Activated naive CD4-positive, alpha-beta T cell treated with anti-CD3 and anti-CD28 coated beads, Interleukin-2, amount 50 U/mL, for 16 hours (primary cell): ENCODE data around the gene MAP6.

Experiments
- DNase-seq: peaks from one replicate; pipeline ENCODE4 v3.0.0-alpha.2; 2020

The MAP6 gene

DNA sequence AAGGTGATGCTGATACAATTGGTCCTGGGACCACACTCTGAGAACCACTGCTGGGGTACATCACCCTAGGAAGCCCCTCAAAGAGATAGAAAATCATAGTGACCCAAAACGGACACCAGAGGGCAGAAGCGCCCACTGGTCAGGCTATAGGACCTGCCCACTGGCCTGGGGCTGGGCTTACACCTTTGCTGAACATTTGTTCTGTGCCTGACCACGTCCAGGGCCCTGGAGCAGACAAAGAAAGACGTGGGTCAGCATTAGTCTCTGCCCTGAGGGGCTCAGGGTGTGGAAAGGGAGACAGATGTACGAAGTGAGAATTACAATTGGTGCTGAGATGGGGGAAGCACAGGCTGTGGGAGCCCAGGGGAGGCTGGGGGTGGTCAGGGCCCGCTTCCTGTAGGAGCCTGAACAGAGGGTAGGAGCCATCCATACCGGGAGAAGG lies 121.2 kb downstream of the MAP6 start:
- DNase-seq = no peak

DNA sequence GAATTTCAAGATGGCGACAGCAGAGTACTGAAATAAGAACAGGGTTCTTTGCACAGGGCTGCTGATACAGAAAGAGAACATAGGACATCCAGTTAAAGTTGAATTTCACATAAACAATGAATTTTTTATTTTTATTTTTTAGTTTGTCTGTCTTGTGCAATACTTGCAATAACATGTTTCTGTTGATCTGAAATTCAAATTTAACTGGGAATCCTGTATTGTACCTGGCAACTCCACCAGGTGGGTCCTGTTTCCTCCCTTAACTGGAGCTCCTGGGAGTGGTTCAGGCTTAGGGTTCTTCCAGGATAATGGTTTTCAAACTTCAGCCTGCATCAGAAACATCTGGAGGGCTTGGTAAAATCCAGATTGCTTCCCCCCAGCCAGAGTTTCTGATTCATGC lies 121.7 kb downstream of the MAP6 start:
- DNase-seq = no peak

DNA sequence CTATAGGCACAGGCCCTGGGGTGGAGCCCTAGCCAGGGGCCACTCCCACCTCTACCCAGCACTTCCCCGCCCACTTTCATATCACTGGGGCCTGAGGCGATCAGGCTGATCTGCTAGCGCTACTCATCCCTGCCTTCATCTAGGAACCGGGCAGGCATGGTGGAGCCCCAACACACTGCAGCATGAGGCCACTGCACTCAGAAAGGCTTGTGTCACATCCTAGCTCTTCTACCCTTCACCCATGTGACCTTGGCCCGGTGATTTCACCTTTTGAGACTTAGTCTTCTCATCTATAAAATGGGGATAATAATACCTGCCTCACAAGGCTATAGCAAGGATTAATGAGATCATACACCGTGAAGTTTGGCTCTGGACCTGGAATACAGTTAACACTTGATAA lies 125.0 kb downstream of the MAP6 start:
- DNase-seq = no peak

DNA sequence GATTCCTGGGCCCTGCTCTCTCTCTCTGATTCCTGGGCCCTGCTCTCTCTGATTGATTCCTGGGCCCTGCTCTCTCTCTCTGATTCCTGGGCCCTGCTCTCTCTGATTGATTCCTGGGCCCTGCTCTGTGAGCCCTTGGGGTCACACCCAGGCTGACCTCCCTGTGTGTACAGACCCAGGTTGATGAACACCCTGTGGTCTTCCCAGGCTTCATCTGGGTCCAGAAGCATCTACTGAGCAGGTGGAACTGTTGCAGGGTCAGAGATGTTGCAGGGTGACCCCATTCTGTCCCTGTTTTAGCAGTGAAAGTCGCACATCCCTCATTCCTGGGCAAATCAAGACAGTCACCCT lies 126.8 kb downstream of the MAP6 start:
- DNase-seq = no peak

DNA sequence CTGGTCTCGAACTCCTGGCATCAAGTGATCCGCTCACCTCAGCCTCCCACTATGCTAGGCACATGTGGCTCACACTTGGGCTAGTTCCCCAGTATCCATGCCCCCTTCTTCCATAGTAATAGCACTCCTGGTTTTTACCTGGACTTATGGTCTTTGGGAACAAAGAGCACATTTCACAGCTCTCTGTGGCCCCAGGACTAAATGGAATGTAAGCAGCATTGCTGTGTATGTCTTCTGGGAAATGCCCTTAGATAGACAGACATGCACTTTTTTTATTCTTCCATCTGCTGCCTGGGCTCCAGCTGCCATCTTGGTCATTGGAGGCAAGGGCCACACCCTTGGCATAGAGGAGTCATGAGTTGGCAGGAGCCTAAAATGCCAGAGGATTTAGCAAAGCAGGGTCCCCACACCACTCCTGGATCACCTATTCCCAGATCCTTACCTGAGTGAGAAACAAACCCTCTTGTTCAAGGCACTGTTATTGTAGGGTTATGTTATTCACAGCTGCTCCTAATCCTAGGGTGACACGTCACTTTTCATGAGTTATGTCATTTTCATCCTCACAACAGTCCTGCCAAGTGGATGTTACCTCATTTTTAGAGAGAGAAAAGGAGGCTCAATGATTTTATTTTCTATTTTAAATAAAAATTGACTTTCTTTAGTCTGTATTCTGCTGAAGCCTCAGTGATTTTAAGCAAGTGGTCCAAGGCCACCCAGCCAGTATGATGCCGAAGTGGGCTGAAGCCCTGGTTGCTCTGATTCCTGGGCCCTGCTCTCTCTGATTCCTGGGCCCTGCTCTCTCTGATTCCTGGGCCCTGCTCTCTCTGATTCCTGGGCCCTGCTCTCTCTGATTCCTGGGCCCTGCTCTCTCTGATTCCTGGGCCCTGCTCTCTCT lies 127.4 kb downstream of the MAP6 start:
- no peak for DNase-seq

DNA sequence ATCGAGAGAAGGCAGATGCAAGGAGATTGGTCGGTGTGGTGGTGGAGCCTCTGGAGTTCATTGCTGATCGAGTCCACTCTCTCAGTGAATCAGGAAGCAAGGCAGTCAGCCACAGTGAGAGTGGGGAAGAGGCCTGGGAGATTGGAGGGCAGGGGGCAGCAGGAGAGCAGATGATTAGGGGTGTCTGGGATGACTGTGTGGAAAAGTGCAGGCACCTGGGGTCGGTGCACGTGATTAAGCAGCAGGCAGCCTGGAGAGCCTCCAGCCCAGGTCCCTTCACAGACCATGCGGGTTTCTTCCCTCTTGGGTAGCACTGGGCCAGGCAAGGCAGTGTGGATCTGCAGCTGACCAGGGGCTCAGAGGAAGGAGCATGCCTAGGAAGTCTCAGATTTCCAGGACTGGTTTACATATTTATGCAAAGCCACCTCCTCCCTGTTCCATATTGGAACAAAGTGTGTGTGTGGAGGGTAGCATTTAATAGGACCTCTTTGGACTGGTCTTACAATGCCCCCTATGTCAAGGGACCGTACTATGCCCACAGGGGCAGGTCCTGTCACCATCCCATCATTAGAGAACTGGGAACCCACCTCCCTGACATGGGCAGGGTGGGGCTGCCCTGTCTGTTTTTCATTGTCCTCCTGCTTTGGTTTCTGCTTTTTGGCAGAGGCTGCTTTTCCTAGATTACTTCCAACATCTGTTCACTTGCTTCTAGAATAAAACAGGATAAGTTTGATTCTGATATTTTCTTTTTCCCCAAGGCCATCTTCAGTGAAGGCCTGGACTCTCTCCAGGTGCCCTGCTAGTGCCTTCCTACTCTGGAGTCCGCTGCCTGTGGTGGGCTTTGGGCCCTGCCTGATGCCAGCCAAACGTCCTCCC lies 129.1 kb downstream of the MAP6 start:
- no peak for DNase-seq

DNA sequence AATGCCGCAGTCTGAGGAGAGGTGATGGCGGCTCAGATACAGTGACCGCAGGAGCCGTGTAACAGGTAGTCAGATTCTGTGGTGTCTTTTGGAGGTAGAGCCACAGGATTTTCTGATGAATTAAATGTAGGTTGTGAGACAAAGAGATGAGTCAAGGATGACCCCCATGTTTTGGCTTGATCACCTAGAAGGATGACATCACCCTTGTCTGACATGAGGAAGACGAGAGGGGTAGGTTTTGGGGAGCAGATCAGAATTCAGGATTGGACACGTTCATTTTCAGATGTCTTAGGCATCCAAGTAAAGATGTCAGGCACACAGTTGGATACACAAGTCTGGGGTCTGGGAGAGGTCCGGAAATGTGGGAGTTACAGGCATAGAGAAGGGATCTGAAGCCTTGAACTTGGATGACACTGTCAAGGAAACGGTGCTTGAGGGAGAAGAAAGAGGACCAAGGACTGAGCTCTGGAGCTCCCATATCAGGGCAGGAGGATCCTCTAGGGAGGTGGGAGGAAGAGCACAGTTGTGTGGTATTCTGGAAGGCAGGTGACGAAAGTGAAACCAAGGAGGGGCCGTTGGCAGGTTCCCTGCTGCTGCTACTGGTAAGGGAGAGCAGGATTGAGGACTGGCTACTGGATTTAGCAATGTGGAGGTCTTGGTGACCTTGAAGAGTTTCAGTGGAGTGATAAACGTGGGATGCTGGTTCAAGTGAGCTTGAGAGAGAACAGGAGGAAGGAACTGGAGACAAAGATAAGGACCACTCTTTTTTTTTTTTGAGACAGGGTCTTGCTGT lies 130.5 kb downstream of the MAP6 start:
- no peak for DNase-seq

DNA sequence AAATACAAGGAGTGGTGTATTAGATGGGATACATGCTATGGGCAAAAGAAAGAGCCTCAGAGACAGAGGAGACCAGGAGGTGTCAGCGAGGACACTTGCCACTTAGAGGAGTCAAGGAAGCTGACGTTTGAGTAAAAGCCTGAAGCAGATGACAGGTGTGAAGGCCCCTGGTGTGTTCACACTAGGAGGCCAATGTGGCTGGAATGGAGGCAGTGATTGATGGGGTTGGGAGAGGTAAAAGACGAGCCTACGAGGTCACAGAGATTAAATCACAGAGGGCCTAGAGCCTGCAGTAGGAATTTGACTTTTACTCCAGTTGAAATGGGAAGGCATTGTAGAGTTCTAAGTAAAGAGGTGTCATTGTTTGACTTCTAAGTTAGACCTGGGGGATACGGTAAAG lies 131.1 kb downstream of the MAP6 start:
- DNase-seq = no peak
